NCI-H2081 treated with DMSO at 0.1 percent for 48 hours (cell line): ENCODE data around the gene BRD1.

Source experiments
- DNase-seq: peaks from one replicate; lab custom pipeline; 2025; lab: John Stamatoyannopoulos, UW

Gene BRD1

DNA sequence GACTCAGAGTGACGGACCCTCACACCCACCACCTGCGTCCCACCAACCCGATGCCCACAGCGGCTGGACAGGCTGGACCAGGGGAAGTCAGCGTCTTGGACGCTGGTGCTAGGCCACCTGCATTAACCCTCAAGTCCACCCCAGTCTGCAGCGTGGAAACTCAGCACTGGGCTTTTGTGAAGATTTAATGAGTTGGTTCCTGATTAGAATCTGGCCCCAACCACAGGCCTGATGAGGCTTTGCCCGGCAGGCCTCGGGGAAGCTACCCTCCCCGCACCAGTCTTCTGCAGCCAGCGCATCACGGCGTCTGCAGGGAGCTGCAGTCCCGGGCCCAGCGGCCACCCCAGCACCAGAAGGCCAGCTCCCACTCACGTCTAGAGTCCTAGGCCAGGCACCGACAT lies 101.0 kb downstream of the BRD1 start:
- DNase-seq, result no peak

GRCh38 chr22:49726022-49726681 lies 101.5 kb downstream of the BRD1 start:
- DNase-seq, result no peak

DNA sequence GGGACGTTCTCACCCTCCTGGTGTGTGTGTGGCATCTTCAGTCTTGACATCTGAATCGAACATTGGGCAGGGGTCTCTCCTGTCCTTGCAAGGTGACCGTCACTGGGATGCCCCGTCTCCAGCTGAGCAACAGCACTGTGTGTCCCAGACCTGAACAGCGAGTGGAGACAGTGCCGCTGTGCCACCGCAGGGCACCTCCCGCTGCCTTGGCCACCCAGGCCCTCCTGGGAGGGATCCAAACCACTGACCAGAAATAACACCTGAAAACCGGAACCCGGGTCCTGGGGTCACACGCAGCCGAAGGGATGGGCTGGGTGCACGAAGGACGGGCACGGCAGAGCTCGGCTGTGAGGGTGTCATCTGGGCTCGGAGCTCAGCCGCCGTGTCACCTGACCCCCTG lies 102.2 kb downstream of the BRD1 start:
- DNase-seq, result no peak

DNA sequence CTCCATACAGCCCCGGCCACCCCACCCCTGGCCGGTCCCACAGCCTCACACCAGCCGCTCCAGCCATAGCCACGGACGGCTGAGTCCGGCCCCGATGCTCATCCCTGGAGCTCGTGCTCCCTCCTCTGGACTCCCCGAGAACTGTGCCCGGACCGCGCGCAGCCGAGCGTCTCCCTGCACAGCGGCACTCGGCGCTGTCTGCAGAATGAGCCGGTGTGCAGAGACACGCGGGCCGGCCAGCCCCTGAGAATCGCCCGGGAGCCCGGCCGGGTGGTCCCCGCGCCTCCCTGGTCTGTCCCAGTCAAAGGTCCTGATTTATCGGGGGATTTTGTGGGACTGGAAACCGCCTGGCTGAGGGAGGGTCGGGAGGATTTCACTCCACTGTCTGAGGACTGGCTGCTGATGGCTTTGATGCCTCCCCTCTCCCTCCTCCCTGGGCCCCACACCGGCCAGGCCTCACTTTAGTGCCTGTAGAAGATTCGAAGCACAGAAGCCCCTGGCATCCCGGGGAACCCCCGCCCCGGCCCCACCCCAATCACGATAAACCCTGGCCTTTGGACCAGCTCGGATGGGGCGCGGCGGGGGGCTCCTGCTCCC lies 102.7 kb downstream of the BRD1 start:
- DNase-seq, result no peak

GRCh38 chr22:49724030-49724892 lies 103.4 kb downstream of the BRD1 start:
- no peak for DNase-seq

GRCh38 chr22:49723478-49724029 lies 104.1 kb downstream of the BRD1 start:
- DNase-seq, result no peak
